Measurements from ENCODE around the gene C8G. TPM values are rescaled to one million over a fixed set of nuclear protein-coding genes. Genes with fewer than 3 reads are reported as not detected.

The C8G gene
- total and polyA plus RNA-seq, 9 of the 15 experiments (the other 6 are each of a cell fraction or from before 2014, with no cell fraction given) = 0.35 to 5.9 (median 2.7) TPM; not detected in 2

DNA sequence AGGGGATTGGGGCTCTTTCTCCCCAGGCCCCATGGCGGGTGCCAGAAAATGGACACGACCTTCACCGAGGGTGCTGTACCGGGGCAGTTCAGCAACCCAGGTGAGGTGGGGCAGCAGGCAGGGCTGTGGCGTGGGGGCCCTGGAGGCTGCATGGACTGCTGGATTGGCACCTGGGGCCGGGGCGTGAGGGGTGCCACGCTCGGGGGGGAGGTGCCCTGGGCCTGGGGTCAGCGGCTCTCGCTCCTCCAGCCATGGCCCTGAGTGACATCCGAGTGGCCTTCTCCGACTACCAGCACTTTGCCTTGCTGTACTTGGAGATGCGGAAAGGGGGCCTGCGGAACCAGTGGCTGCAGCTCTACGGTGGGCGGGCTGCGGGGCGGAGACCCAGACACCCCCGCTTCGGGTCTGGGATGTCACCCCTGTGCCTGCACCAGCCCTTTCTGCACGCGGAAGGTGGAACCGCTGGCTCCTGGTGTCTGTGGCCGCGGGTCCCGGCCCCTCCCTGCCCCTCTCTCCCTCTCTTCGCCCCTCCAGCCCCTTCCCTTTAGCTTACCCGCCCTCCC is 39.5 kb downstream of the C8G start:
- CTCF ChIA-PET (ENCODE audit: low intra/inter-chr PET ratio) = no interaction called here
- BruUV-seq (replicated peaks) = no TSS peak

More for the DNA sequence above, 39.5 kb downstream of the C8G start:
- H3K4me1 ChIP-seq (replicated peaks in 1 of 2; ENCODE audit: control insufficient read depth in 2 of 2, insufficient read depth in 2 of 2, low read length in 2 of 2) = peaks cover 9 to 62% of the 10 kb centered on the region in 2 experiments; a peak in 4 of 5 replicates
- DNase-seq (ENCODE audit: extremely low read depth in 1 of 4, low spot score in 3 of 4) (no peak), FAIRE-seq (no peak), ATAC-seq (no peak)
- no peaks in the 10 kb centered on the region for H3K9me3 ChIP-seq (replicated peaks; ENCODE audit: control insufficient read depth, insufficient read depth, low read depth, low read length)
- POLR2A ChIA-PET = no interaction called here
- H3K79me2 ChIP-seq (ENCODE audit: control insufficient read depth, insufficient read depth, low read length) = no peaks in the 10 kb centered on the region
- no peaks in the 10 kb centered on the region for H3K36me3 ChIP-seq (ENCODE audit: control insufficient read depth, insufficient read depth, low read length)
- H3K4me2 ChIP-seq (ENCODE audit: insufficient read depth, low read length) = no peak overlapping the region
- intact Hi-C loops (cut with micrococcal nuclease) = no loop called here
- in situ Hi-C loops (cut with MboI) = no loop called here
- no peak overlapping the region for H2AFZ ChIP-seq (ENCODE audit: low read depth, low read length)
- no peaks in the 10 kb centered on the region for H3K27me3 ChIP-seq (ENCODE audit: control insufficient read depth in 2 of 2, insufficient read depth in 2 of 2, low read length in 2 of 2)
- H3K27ac ChIP-seq (ENCODE audit: extremely low read depth, low read depth, low read length) = no peak overlapping the region
- no peak overlapping the region for H3K4me3 ChIP-seq
- no peaks in the 10 kb centered on the region for H3K9me1 ChIP-seq (ENCODE audit: control insufficient read depth, insufficient read depth, low read length)
- TF ChIP-seq SMARCA4 (IDR thresholded peaks at IDR 0.05) (no peak), ZNF274 (IDR thresholded peaks at IDR 0.05; ENCODE audit: borderline replicate concordance, low read depth, low read length) (no peak), ELK3 (CRISPR knock-in tag; IDR thresholded peaks at IDR 0.05) (no peak), TBP (optimal IDR thresholded peaks at IDR 0.05; ENCODE audit: low read depth, low read length) (no peak), PHF8 (IDR thresholded peaks at IDR 0.05; ENCODE audit: borderline replicate concordance, low read length) (no peak), HMG20B (CRISPR knock-in tag; IDR thresholded peaks at IDR 0.05) (no peak), SOX6 (IDR thresholded peaks at IDR 0.05) (no peak), FIP1L1 (IDR thresholded peaks at IDR 0.05; ENCODE audit: low read depth, low read length, poor library complexity, severe bottlenecking) (no peak)
- TF ChIP-seq, protein P1, sequence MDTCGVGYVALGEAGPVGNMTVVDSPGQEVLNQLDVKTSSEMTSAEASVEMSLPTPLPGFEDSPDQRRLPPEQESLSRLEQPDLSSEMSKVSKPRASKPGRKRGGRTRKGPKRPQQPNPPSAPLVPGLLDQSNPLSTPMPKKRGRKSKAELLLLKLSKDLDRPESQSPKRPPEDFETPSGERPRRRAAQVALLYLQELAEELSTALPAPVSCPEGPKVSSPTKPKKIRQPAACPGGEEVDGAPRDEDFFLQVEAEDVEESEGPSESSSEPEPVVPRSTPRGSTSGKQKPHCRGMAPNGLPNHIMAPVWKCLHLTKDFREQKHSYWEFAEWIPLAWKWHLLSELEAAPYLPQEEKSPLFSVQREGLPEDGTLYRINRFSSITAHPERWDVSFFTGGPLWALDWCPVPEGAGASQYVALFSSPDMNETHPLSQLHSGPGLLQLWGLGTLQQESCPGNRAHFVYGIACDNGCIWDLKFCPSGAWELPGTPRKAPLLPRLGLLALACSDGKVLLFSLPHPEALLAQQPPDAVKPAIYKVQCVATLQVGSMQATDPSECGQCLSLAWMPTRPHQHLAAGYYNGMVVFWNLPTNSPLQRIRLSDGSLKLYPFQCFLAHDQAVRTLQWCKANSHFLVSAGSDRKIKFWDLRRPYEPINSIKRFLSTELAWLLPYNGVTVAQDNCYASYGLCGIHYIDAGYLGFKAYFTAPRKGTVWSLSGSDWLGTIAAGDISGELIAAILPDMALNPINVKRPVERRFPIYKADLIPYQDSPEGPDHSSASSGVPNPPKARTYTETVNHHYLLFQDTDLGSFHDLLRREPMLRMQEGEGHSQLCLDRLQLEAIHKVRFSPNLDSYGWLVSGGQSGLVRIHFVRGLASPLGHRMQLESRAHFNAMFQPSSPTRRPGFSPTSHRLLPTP (IDR thresholded peaks at IDR 0.05; ENCODE audit: borderline replicate concordance, extremely low read depth, insufficient read length) = no peak
- 87% methylated on average over 7 of the region's 29 CpGs for WGBS (ENCODE audit: insufficient coverage, low coverage, missing lambda C conversion rate)
- H3K9ac ChIP-seq (ENCODE audit: insufficient read depth in 1 of 2, low read depth in 2 of 2, low read length in 2 of 2) = peak overlapping the region in 1 of 2 experiments; percentile 43; a peak in 1 of 4 replicates
- no peaks in the 10 kb centered on the region for H4K20me1 ChIP-seq (replicated peaks; ENCODE audit: control insufficient read depth, insufficient read depth, low read length)
